Measurements from ENCODE around the gene PAQR4. TPM values are rescaled to one million over a fixed set of nuclear protein-coding genes. Genes with fewer than 3 reads are reported as not detected.

PAQR4 gene
- total RNA-seq, 1 donor from 2014 or later, result 7.4 TPM

GRCh38 chr16:2992383-2993081, 23.4 kb downstream of the PAQR4 start:
- no peak overlapping the region for H3K4me3 ChIP-seq
- H3K27ac ChIP-seq, result no peak overlapping the region
- no peak for TF ChIP-seq CTCF (IDR thresholded peaks at IDR 0.05)
- no peaks in the 10 kb centered on the region for H3K9me3 ChIP-seq
- H3K4me1 ChIP-seq, result no peaks in the 10 kb centered on the region
- intact Hi-C loops (cut with DNase I), result no loop called here
- no peaks in the 10 kb centered on the region for H3K36me3 ChIP-seq
- no peak for DNase-seq
- ATAC-seq, result no peak
- peaks cover 9% of the 10 kb centered on the region for H3K27me3 ChIP-seq

- Histone ChIP-seq H3K9me3 (no peaks in the 10 kb centered on the region), H3K27ac (no peak overlapping the region), H3K4me1 (no peaks in the 10 kb centered on the region), H3K27me3 (no peaks in the 10 kb centered on the region), H3K4me3 (no peak overlapping the region), H3K36me3 (no peaks in the 10 kb centered on the region)
- DNase-seq, result no peak
- intact Hi-C loops (cut with DNase I), result no loop called here
- no peak for ATAC-seq
- TF ChIP-seq CTCF (IDR thresholded peaks at IDR 0.05), result no peak
Measured at GRCh38 chr16:2996298-2996697, 27.1 kb downstream of the PAQR4 start.

- Histone ChIP-seq H3K4me3 (no peak overlapping the region), H3K27me3 (peaks cover 2% of the 10 kb centered on the region), H3K4me1 (no peaks in the 10 kb centered on the region), H3K9me3 (no peaks in the 10 kb centered on the region), H3K27ac (no peak overlapping the region), H3K36me3 (no peaks in the 10 kb centered on the region)
- ATAC-seq (no peak), DNase-seq (no peak)
- intact Hi-C loops (cut with DNase I), result no loop called here
- TF ChIP-seq CTCF (IDR thresholded peaks at IDR 0.05), result no peak
Measured at GRCh38 chr16:2999929-3000328, 30.8 kb downstream of the PAQR4 start.

- intact Hi-C loops (cut with DNase I), result no loop called here
- H3K27ac ChIP-seq, result no peak overlapping the region
- no peak for TF ChIP-seq CTCF (IDR thresholded peaks at IDR 0.05)
- H3K4me1 ChIP-seq, result no peaks in the 10 kb centered on the region
- no peaks in the 10 kb centered on the region for H3K9me3 ChIP-seq
- no peak overlapping the region for H3K4me3 ChIP-seq
- ATAC-seq (no peak), DNase-seq (no peak)
- no peaks in the 10 kb centered on the region for H3K36me3 ChIP-seq
- peaks cover 6% of the 10 kb centered on the region for H3K27me3 ChIP-seq
Measured at GRCh38 chr16:3000540-3000939, 31.4 kb downstream of the PAQR4 start.

GRCh38 chr16:3001316-3001715, 32.2 kb downstream of the PAQR4 start:
- no peak for ATAC-seq
- no peak for DNase-seq
- no peak overlapping the region for H3K27ac ChIP-seq
- intact Hi-C loops (cut with DNase I), result no loop called here
- no peaks in the 10 kb centered on the region for H3K9me3 ChIP-seq
- H3K4me1 ChIP-seq, result no peaks in the 10 kb centered on the region
- no peak for TF ChIP-seq CTCF (IDR thresholded peaks at IDR 0.05)
- H3K36me3 ChIP-seq, result no peaks in the 10 kb centered on the region
- no peak overlapping the region for H3K4me3 ChIP-seq
- peaks cover 13% of the 10 kb centered on the region for H3K27me3 ChIP-seq

Data from upper lobe of right lung (tissue), 1 donor.